GM18951 (cell line): ENCODE data around the gene SHISA6.

Experiments used
- POLR2A ChIP-seq: IDR thresholded peaks from 4 replicates; pipeline ENCODE4 v1.6.1; 2011; ENCODE audit warnings: mild to moderate bottlenecking; ENCODE audit not compliant: insufficient read length, insufficient read depth; ENCODE audit errors: extremely low read depth
- in situ Hi-C: fragments of 300-500 bp; cut with MboI; formaldehyde crosslinking; loops from one replicate; pipeline ENCODE4 v1.12.0; 2022; ENCODE audit warnings: low sequenced_read_pairs, mixed read lengths, inconsistent platforms; ENCODE audit not compliant: unreplicated experiment

SHISA6 gene

DNA sequence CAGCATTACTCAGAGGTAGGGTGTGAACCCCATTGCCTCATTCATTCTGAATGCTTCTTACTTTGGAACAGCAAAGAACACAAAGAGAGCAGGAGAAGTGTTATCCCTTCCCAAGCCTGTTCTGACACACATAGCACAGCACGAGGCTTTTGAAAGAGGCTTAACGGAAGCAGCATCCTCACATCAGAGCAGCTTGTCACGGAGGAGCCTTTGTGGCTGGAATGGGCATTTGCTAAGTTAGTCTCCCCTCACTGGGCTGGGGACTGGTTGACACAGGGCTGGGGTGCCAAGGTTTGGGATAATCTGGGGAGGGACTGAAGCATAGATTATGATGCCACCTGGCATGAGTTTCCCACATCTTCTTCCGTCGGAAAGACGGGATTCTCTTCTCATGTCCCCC, 189.7 kb downstream of the SHISA6 start:
- TF ChIP-seq POLR2A: no peak
- in situ Hi-C loops: no loop called here

DNA sequence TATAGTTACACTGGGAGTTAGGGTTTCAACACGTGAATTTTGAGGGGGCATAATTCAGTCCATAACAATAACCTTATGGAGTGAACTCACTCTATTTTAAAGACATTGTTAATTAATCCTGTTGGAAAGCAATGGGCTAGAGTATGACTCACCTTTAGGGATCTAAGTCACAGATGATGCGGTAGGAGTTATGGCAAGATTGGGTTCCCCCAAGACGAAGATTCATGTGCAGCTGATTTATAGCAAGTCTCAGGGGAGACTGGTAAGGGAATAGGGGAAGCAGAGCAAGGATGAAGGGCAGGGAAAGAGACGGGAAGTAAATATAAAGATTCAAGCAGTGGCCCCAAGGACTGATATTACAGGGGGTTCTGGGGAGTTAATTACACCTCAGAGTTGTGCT, 197.7 kb downstream of the SHISA6 start:
- in situ Hi-C loops: no loop called here

DNA sequence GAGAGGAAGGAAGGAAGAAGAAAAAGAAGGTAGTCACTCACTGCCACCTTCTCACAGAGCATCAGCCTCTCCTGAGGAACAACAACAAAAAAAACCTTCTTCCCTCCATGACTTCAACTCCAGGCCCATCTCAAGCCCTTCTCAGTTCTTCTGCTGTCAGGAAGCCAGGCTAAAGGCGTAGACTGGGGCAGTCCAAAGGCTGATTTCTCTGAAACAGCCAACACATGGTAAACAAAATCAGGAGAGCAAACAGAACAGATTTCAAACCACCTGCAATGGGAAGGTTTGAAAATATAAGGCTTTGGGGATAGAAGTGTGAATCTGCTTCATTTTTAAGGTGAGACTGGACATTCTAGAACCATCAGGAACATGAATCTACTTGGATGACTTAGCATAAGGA, 200.0 kb downstream of the SHISA6 start:
- no peak for TF ChIP-seq POLR2A
- in situ Hi-C loops: no loop called here

More for the DNA sequence above, 197.7 kb downstream of the SHISA6 start:
- no peak for TF ChIP-seq POLR2A

DNA sequence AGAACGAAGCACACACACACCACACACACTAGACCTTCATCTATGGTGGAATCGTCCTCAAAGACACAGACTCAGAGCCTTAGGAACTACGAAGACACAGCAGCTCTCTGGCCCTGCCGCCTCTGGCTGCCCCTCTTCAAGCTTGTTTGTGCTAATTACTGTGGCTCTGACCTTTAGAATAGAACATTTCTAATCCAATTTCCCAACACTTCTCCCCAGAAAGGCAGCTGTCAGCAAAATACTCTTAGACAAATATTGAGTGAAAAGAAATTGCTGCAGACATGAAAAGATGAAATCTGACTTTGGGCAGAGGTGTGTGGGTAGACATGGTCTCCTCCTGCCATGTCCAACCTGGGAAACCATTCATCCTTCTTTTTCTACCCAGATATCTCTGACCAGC, 205.3 kb downstream of the SHISA6 start:
- in situ Hi-C loops: no loop called here
- TF ChIP-seq POLR2A: no peak

DNA sequence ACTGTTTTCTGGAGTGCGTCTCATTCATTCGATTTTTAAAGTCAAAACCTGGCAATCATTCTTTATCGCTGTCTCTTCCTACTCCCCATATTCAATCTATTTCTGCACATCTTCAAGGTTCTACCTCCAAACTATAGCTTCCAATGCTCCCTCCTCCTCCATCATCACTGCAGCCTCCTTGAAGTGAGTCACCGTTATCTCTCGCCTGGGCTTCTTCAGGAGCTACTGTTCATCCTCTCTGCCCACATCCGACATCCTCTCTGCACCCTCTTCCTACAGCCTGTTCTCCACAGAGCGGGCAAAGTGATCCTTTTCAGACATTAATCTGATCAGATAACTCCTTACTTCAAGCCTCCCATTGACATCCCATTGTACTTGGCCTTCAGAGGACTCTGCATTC, 213.1 kb downstream of the SHISA6 start:
- in situ Hi-C loops: no loop called here
- TF ChIP-seq POLR2A: no peak

DNA sequence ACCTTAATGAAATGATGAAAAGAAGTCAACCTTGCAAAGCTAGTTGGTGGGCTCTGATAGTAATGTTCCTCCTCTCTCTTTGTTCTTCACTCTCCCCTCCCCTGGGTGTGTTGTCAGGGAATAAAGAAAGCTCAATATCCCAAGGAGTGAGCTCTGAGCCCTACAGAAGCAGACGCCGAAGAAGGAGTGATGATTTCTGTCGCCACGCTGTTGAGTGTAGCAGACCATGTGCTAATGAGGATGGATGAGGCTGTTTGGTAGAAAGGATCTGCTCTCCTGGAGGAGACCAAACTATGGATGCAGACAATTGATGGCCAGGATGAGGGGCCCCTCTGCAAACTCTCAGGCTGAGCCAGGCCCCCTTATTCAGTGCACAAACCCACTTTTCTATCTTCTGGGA, 217.3 kb downstream of the SHISA6 start:
- in situ Hi-C loops: no loop called here
- no peak for TF ChIP-seq POLR2A

DNA sequence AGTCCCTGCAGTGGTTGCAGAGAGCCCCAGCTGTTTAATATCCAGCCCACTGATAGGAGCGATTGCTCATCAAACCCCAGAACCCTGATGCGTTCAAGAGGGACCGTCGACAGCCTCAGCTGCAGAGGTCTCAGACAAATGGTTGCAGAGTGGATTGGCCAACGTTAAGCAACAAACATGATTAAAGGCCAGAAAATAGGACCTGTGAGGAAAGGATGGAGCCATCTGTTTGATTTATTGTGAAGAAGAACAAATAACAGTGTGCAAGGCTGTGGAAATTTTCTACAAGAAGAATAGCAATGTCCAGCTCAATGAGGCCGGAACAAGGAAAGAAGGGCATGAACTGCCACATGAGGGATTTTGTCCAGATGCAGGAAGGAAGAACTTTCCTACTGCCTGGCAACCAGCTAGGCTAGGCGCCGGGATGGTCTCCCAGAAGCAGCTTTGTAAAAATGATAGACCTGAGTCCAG, 218.9 kb downstream of the SHISA6 start:
- in situ Hi-C loops: no loop called here
- TF ChIP-seq POLR2A: no peak

DNA sequence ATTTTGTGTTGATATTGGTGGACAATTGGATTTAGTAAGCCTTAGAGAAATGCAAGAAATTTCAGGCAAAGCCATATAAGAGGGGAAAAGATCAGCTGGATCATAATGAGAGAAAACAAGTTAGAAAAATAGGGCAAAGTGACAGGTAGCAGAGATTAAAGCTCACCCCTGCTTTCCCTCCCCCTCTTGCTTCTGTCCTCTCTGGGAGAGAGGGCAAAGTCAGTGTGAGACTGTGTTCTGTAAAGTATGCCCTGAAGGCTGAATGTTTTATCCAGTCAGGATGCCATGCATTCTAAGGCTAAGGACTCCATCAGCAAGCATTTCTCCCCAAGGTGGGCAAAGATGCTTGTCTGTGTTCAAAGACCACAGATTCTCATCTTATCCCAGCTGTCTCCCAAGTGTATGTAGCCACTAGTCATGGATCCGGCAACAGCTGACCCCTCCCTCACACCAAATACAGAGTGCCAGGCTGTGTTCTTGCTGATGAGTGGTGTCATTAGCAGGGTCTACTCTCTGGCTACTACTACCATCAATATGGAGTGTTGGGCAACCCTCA, 221.1 kb downstream of the SHISA6 start:
- in situ Hi-C loops: no loop called here
- no peak for TF ChIP-seq POLR2A

DNA sequence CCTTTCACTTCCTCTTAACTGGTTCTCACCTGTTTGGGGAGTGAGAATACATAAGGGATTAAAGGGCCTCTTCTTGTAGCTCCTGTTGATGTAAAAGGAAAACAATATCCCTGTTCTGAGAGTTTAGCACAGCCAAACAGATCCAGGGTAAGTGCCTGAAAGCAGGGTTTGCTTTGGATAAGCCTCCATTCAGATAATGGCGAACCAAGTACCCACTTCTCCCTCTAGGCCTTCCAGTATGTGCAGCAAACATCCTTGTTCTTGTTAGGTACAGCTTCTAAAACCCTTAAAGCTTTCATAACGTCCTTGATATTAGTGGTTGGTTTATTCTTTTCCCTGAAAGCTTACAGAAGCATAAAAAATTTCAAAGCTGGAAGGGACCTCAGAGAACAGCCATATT, 226.6 kb downstream of the SHISA6 start:
- in situ Hi-C loops: no loop called here

DNA sequence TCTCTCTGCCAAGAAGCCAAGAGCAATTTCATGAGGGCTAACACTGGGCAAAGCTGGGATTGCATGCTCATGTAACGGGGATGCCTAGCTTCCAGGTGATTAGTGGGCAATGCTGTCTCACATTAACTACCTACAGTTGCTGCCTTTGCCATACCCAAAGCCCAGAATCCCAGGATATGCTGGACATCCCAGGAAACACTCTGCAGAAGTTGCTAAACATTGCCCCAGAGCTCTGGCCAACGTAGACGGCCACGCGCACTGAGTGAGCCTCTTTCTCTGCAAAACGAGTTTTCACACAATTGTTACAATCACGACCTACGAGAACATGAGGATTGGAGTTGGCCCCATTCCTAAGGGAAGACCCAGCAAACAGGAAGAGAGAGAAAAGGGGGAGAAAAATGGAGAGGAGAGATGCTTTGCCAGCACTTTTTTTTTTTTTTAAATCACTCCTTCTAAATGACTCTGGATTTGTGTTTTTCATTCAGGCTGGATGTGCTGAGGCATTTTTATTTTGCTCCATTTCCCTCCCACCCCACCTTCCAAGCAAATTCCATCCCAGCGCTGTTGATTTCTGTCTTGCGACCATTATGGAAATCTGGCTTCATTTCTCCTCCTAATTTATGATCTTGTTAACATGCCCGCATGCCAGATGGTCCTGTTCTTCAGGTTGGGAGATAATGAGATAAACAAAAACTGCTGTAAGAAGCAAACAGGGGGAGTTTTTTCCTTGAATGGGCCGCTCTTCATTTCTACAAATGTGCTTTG, 244.5 kb downstream of the SHISA6 start:
- in situ Hi-C loops: no loop called here
- no peak for TF ChIP-seq POLR2A

More for the DNA sequence above, 226.6 kb downstream of the SHISA6 start:
- no peak for TF ChIP-seq POLR2A

DNA sequence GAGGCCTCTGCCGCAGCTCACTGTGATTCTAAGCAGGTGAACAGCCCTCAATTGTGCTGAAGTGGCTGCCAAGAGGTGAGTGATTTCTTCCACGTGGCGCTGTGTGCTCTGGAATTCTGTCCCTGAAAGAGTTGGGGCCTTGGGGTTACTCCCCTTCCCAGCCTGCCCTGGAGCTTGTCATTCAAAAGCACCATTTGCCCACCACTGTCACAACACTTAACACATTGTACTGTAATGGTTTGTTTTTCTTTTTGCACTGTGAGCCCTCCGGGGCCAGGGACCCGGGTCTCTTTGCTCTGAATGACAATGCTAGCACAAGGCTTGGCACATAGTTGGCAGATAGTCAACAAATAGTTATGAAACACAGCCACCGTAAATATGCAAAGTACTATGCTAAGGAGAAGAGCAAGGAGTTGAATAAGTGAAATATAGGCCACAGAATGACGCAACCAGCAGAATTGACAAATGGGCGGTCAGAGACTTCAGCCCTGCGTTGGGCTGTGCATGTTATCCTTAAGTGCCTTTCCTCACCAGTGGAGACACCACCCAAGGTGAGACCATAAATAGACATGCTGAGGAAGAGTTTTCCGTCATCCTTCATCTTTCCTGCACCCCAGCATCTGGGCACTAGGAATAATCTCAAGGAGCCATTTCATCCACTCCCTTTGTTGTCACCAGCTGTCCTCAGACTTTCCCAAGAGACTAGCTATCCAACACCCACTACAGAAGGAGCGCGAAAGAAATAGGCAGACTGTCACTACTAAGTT, 245.3 kb downstream of the SHISA6 start:
- no peak for TF ChIP-seq POLR2A
- in situ Hi-C loops: no loop called here

DNA sequence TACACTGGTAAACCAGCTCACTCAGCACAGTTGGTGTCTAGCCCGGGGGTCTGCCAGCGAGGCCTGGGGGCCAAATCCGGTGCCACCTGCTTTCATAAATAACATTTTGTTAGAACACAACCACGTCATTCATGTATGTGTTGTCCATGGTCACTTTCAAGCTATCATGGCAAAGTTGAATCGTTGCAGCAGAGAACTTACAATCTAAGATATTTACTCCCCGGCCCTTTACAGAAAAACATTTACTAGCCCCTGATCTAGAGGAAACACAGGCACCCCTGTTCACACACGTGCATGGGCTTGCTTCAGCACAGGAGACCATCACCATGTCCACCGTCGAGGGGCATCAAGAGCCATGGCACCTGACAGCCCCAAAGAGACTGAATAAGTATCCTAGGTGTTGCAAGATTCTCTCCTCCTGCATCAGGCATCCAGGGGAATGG, 245.9 kb downstream of the SHISA6 start:
- in situ Hi-C loops: no loop called here
- TF ChIP-seq POLR2A: no peak

DNA sequence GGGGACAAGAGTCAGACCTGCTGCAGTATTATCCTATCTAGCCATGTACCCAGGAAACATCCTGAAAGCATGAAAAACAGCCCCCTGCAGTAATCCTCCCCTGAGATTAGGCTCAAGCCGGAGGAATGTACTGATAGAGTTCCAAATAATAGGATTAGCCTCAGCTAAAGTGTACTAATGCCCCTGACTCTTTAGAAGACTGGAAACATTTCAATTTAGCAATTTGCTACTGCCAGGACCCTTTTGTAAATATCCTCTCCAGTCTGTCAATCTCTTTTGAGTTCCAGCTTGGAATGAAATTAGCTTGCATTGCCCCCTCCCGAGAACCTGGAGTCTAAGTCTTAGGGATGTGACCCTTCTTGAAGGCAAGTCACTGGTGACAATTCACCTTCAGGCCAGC, 246.5 kb downstream of the SHISA6 start:
- in situ Hi-C loops: no loop called here
- no peak for TF ChIP-seq POLR2A
